Vagina (tissue), 2 donors: ENCODE results near the gene RNF227.
"Not testable (repeated sequence)": the region's sequence is repeated elsewhere in the genome, so short reads cannot be mapped to it uniquely, and the experiment has no call there.

Experiments
- CTCF ChIP-seq, 3 experiments: fragments of 450-650 bp in 2 of 3; fragments of 200-600 bp in 1 of 3; sonication (generic) in 1 of 3; IDR thresholded peaks; one replicate each; pipeline ENCODE4 v1.5.1; 2017 to 2019; ENCODE audit warnings: antibody characterized with exemption in 3 of 3, mild to moderate bottlenecking in 2 of 3, moderate library complexity in 2 of 3
- POLR2A ChIP-seq, 2 donors: fragments of 450-650 bp; IDR thresholded peaks; one replicate each; pipeline ENCODE4 v1.6.1; 2017; ENCODE audit warnings: antibody characterized with exemption in 2 of 2, mild to moderate bottlenecking in 2 of 2, moderate library complexity in 2 of 2
- POLR2AphosphoS5 ChIP-seq, 2 donors: sonication (generic); formaldehyde crosslinking; IDR thresholded peaks; one replicate each; pipeline ENCODE4 v1.9.0; 2017; ENCODE audit warnings: antibody characterized with exemption in 2 of 2, mild to moderate bottlenecking in 2 of 2, low read depth in 1 of 2; ENCODE audit not compliant: insufficient read depth in 1 of 2

DNA sequence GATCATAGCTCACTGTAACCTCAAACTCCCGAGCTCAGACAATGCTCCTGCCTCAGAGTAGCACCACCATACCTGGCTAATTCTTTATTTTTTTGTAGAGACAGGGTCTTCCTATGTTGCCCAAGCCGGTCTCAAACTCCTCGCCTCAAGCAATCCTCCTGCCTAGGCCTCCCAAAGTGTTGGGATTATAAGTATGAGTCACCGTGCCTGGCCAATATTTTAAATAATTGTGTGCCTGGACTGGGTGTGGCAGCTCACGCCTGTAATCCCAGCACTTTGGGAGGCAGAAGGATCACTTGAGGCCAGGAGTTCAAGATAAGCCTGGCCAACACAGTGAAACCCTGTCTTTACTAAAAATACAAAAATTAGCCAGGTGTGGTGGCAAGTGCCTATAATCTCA, 51.7 kb downstream of the RNF227 start:
- TF ChIP-seq CTCF (IDR thresholded peaks at IDR 0.05); POLR2AphosphoS5 (IDR thresholded peaks at IDR 0.05; ENCODE audit: insufficient read depth in 1 of 2, low read depth in 1 of 2); POLR2A (IDR thresholded peaks at IDR 0.05): not testable (repeated sequence)
